ENCODE data around the gene C1GALT1.

DNA sequence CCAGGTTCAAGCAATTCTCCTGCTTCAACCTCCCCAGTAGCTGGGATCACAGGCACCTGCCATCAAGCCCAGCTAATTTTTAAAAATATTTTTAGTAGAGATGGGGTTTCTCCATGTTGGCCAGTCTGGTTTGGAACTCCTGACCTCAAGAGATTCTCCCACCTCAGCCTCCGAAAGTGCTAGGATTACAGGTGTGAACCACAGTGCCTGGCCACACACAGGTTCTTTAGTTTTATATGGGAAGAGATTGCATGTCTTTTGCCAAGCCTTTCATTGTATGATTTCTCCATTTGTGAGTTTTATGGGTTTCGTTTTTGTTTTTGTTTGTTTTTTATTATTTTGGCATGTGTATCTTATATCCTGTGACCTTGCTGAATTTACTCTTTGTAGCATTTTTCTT is 40.9 kb downstream of the C1GALT1 start:
- TF ChIP-seq, protein P1, sequence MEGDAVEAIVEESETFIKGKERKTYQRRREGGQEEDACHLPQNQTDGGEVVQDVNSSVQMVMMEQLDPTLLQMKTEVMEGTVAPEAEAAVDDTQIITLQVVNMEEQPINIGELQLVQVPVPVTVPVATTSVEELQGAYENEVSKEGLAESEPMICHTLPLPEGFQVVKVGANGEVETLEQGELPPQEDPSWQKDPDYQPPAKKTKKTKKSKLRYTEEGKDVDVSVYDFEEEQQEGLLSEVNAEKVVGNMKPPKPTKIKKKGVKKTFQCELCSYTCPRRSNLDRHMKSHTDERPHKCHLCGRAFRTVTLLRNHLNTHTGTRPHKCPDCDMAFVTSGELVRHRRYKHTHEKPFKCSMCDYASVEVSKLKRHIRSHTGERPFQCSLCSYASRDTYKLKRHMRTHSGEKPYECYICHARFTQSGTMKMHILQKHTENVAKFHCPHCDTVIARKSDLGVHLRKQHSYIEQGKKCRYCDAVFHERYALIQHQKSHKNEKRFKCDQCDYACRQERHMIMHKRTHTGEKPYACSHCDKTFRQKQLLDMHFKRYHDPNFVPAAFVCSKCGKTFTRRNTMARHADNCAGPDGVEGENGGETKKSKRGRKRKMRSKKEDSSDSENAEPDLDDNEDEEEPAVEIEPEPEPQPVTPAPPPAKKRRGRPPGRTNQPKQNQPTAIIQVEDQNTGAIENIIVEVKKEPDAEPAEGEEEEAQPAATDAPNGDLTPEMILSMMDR (IDR thresholded peaks at IDR 0.05; ENCODE audit: poor library complexity) = no peak
- TF ChIP-seq EZH2 (IDR thresholded peaks at IDR 0.05; ENCODE audit: borderline replicate concordance) = no peak

Measured in hepatocyte (in vitro differentiated cells).